ENCODE results near the gene SDK2. TPM values are rescaled to one million over a fixed set of nuclear protein-coding genes. Genes with fewer than 3 reads are reported as not detected.

SDK2 gene
- total RNA-seq, 2 donors from 2014 or later = 0.26 to 0.33 TPM

GRCh38 chr17:73611630-73612029 lies 32.6 kb downstream of the SDK2 start:
- ATAC-seq (no peak), DNase-seq (no peak)
- intact Hi-C loops (cut with DNase I) = no loop called here
- H3K4me1 ChIP-seq = no peaks in the 10 kb centered on the region
- no peaks in the 10 kb centered on the region for H3K9me3 ChIP-seq
- WGBS, 2 donors = 73 to 76% methylated on average over 4 to 7 of the region's 7 CpGs
- no peak for TF ChIP-seq POLR2A (IDR thresholded peaks at IDR 0.05)
- TF ChIP-seq, protein P1, sequence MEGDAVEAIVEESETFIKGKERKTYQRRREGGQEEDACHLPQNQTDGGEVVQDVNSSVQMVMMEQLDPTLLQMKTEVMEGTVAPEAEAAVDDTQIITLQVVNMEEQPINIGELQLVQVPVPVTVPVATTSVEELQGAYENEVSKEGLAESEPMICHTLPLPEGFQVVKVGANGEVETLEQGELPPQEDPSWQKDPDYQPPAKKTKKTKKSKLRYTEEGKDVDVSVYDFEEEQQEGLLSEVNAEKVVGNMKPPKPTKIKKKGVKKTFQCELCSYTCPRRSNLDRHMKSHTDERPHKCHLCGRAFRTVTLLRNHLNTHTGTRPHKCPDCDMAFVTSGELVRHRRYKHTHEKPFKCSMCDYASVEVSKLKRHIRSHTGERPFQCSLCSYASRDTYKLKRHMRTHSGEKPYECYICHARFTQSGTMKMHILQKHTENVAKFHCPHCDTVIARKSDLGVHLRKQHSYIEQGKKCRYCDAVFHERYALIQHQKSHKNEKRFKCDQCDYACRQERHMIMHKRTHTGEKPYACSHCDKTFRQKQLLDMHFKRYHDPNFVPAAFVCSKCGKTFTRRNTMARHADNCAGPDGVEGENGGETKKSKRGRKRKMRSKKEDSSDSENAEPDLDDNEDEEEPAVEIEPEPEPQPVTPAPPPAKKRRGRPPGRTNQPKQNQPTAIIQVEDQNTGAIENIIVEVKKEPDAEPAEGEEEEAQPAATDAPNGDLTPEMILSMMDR (IDR thresholded peaks at IDR 0.05) = no peak
- no peaks in the 10 kb centered on the region for H3K27me3 ChIP-seq
- no peak overlapping the region for H3K27ac ChIP-seq
- no peak overlapping the region for H3K4me3 ChIP-seq
- no peaks in the 10 kb centered on the region for H3K36me3 ChIP-seq (replicated peaks in 1 of 2; ENCODE audit: insufficient read depth in 1 of 2, low read depth in 2 of 2)

DNA sequence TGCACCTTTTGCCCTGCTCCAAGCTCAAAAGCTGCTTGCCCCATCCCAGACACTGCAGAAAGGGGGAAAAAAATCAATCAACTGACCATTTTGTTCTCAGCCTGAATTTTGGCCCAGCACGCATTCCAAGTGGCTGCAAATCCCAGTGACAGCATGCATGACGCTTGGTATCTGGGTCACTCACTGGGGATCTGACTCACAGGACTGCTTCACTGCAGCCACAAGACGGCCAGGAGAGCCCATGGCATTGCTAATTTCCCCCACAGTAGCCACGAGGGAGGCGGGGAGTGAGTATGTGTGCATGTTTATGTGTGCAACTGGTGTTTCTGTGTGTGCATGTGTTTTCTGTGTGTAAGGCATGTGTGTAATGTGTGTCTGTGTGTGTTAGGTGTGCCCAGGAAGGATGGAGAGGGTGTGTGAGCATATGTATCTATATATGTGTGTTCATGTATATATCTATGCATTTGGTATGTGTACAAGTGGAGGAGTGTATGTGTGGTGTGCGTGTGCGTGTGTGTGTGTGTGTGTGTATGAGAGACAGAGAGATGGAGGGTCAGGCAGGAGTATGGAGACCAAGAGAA lies 33.8 kb downstream of the SDK2 start:
- DNase-seq (no peak), ATAC-seq (no peak)
- H3K27ac ChIP-seq = no peak overlapping the region
- no peaks in the 10 kb centered on the region for H3K27me3 ChIP-seq
- H3K4me1 ChIP-seq = no peaks in the 10 kb centered on the region
- no peak overlapping the region for H3K4me3 ChIP-seq
- H3K36me3 ChIP-seq (replicated peaks in 1 of 2; ENCODE audit: insufficient read depth in 1 of 2, low read depth in 2 of 2) = no peaks in the 10 kb centered on the region
- intact Hi-C loops (cut with DNase I) = no loop called here
- TF ChIP-seq, protein P1 (IDR thresholded peaks at IDR 0.05) = no peak
- no peak for TF ChIP-seq POLR2A (IDR thresholded peaks at IDR 0.05)
- 52 to 57% methylated on average over 7 of the region's 7 CpGs for WGBS, 2 donors
- no peaks in the 10 kb centered on the region for H3K9me3 ChIP-seq

DNA sequence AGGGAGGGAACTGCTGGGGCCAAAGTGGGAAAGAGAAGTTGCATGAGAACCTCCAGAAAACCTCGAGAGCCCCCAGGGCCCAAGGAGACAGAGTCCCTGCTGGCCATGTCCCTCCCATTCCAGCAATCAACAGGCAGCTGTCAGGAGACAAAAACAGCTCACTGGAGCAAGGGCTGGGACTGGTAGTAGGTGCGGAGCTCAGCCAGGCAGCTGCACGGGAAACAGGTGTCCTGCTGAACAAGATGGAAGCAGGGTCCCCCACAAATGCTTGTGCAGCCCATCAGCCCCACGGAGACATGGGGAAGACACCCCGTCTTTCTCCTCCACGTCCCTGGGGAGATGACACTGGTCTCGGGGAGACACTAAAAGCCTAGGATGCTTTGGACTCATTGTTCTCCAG lies 34.5 kb downstream of the SDK2 start:
- no peaks in the 10 kb centered on the region for H3K27me3 ChIP-seq
- DNase-seq = no peak
- intact Hi-C loops (cut with DNase I) = no loop called here
- no peak overlapping the region for H3K4me3 ChIP-seq
- H3K9me3 ChIP-seq = no peaks in the 10 kb centered on the region
- no peaks in the 10 kb centered on the region for H3K4me1 ChIP-seq
- no peak for ATAC-seq
- no peaks in the 10 kb centered on the region for H3K36me3 ChIP-seq (replicated peaks in 1 of 2; ENCODE audit: insufficient read depth in 1 of 2, low read depth in 2 of 2)
- H3K27ac ChIP-seq = no peak overlapping the region
- no peak for TF ChIP-seq POLR2A (IDR thresholded peaks at IDR 0.05)
- TF ChIP-seq, protein P1 (IDR thresholded peaks at IDR 0.05) = no peak
- WGBS, 2 donors = 48 to 77% methylated on average over 4 to 7 of the region's 7 CpGs

DNA sequence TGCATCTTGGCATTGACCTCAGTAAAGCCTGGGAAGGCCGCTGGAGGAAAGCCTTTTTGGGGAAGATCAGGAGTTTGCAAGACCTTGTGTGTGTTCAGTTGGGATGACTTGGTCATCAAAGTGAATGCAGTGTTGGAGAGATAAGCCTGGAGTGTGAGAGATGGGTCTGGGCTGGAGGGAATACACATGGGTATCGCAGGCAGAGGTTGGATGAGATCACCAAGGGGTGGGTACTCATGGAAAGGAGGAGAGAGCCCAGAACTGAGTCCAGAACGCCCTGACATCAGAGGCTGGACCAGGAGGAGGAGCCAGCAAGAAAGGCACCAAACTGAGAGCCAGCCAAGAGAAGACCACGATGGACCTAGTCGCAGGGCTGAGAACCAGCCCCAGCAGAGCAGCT lies 35.2 kb downstream of the SDK2 start:
- no peaks in the 10 kb centered on the region for H3K4me1 ChIP-seq
- no peaks in the 10 kb centered on the region for H3K9me3 ChIP-seq
- no peaks in the 10 kb centered on the region for H3K36me3 ChIP-seq (replicated peaks in 1 of 2; ENCODE audit: insufficient read depth in 1 of 2, low read depth in 2 of 2)
- no peak overlapping the region for H3K4me3 ChIP-seq
- no peaks in the 10 kb centered on the region for H3K27me3 ChIP-seq
- DNase-seq (no peak), ATAC-seq (no peak)
- TF ChIP-seq POLR2A (IDR thresholded peaks at IDR 0.05) = no peak
- TF ChIP-seq, protein P1 (IDR thresholded peaks at IDR 0.05) = no peak
- no peak overlapping the region for H3K27ac ChIP-seq
- intact Hi-C loops (cut with DNase I) = no loop called here
- 62 to 69% methylated on average over 5 of the region's 5 CpGs for WGBS, 2 donors

DNA sequence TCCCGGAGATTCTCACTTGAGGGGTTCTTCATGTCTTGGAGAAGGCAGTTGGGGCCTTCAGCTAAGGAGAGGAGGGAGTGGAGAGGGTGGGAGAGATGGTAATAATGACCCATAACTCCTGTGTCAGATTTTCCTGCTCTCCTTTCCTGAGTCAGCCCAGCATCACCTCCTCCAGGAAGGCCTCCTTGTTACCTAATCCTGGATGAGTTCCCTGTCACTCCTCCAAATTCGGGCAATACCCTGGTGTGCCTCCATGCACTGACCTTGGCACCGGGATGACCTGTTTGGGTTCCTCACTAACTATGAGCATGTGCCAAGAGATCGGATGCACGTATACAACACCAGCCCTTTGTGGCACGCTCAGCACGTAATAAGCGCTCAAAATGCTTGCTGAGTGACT lies 38.8 kb downstream of the SDK2 start:
- H3K36me3 ChIP-seq (replicated peaks in 1 of 2; ENCODE audit: insufficient read depth in 1 of 2, low read depth in 2 of 2) = no peaks in the 10 kb centered on the region
- intact Hi-C loops (cut with DNase I) = no loop called here
- 72 to 88% methylated on average over 2 to 8 of the region's 8 CpGs for WGBS, 2 donors
- DNase-seq (no peak), ATAC-seq (no peak)
- H3K4me3 ChIP-seq = no peak overlapping the region
- no peaks in the 10 kb centered on the region for H3K27me3 ChIP-seq
- H3K4me1 ChIP-seq = no peaks in the 10 kb centered on the region
- H3K9me3 ChIP-seq = no peaks in the 10 kb centered on the region
- TF ChIP-seq, protein P1 (IDR thresholded peaks at IDR 0.05) = no peak
- no peak for TF ChIP-seq POLR2A (IDR thresholded peaks at IDR 0.05)
- no peak overlapping the region for H3K27ac ChIP-seq
